Panc1 (cell line): ENCODE data around the gene GNG7.

Experiments
- CTCF ChIP-seq: fragments of 450-650 bp; IDR thresholded peaks from 2 replicates; pipeline ENCODE4 v1.5.1; 2017; ENCODE audit warnings: mild to moderate bottlenecking
- POLR2AphosphoS5 ChIP-seq: IDR thresholded peaks from 2 replicates; pipeline ENCODE4 v1.6.1; 2012; ENCODE audit warnings: mild to moderate bottlenecking, low read depth, low read length, moderate library complexity

- TF ChIP-seq CTCF: no peak
- TF ChIP-seq POLR2AphosphoS5: no peak
These were observed 152.7 kb downstream of the GNG7 start for GRCh38 chr19:2549701-2550191.
